Kidney (tissue), 14 donors: ENCODE measurements around the gene BBLN. TPM values are rescaled to one million over a fixed set of nuclear protein-coding genes. Genes with fewer than 3 reads are reported as not detected.

Experiments
- DNase-seq, 5 donors: peaks; one replicate each; pipeline ENCODE4 v3.0.0-alpha.2; 2013 to 2020
- FAIRE-seq: peaks from 2 replicates; lab custom pipeline; 2012; peaks lifted over from hg19 to GRCh38; lab: Jason Lieb, UNC
- H3K27ac ChIP-seq, 2 donors: one replicate each; pipeline ENCODE4 v1.7.0; 2013; ENCODE audit warnings: low read depth in 2 of 2, low read length in 2 of 2, inconsistent platforms in 1 of 2
- H3K27me3 ChIP-seq: one replicate; pipeline ENCODE4 v1.7.1; 2013; ENCODE audit warnings: low read length, inconsistent platforms; ENCODE audit not compliant: control insufficient read depth, insufficient read depth
- H3K36me3 ChIP-seq, 3 donors: one replicate each; pipeline versions ENCODE4 v1.7.0 to v1.7.1; 2013; ENCODE audit warnings: low read length in 3 of 3, control low read depth in 1 of 3, inconsistent platforms in 1 of 3; ENCODE audit not compliant: insufficient read depth in 3 of 3, control insufficient read depth in 2 of 3
- H3K4me1 ChIP-seq, 3 donors: one replicate each; pipeline versions ENCODE4 v1.7.0 to v1.7.1; 2013; ENCODE audit warnings: low read length in 3 of 3, inconsistent platforms in 1 of 3, low read depth in 1 of 3; ENCODE audit not compliant: control insufficient read depth in 2 of 3, insufficient read depth in 2 of 3
- H3K4me3 ChIP-seq, 3 donors: one replicate each; pipeline versions ENCODE4 v1.7.0 to v1.8.1; 2013; ENCODE audit warnings: low read length in 3 of 3, control low read depth in 1 of 3, inconsistent platforms in 1 of 3
- H3K9ac ChIP-seq, 3 donors: one replicate each; pipeline versions ENCODE4 v1.7.0 to v1.7.1; 2013; ENCODE audit warnings: low read length in 3 of 3, control low read depth in 1 of 3, inconsistent platforms in 1 of 3
- H3K9me3 ChIP-seq, 3 donors: one replicate each; pipeline versions ENCODE4 v1.7.0 to v1.7.1; 2013; ENCODE audit warnings: low read length in 3 of 3, control low read depth in 1 of 3, inconsistent platforms in 1 of 3; ENCODE audit not compliant: control insufficient read depth in 2 of 3, insufficient read depth in 1 of 3
- CTCF ChIP-seq: IDR thresholded peaks from 3 replicates; pipeline ENCODE4 v1.5.1; 2012; ENCODE audit warnings: mild to moderate bottlenecking, moderate library complexity, borderline replicate concordance; ENCODE audit not compliant: insufficient read depth; ENCODE audit errors: extremely low read depth
- intact Hi-C: fragments of 100-400 bp; cut with DNase I; formaldehyde crosslinking; loops from one replicate; pipeline ENCODE4 v1.11.1; 2022
- polyA plus RNA-seq: library from polyadenylated mRNA; stranded (reverse); fragments of 350-450 nt; fragmentation: Illumina TruSeq; extraction: RNeasy Lipid Tissue Mini Kit (QIAGEN cat#74804); gene quantifications from one replicate; pipeline ENCODE4 v1.2.3, GENCODE V29; 2014; ENCODE audit warnings: low read depth, low replicate concordance; ENCODE audit not compliant: insufficient read depth
- total RNA-seq: library from RNA; stranded (reverse); fragmentation: NEBNext Ultra II Directional; extraction: Animal tissue kit (Norgen Biotek cat#: 25700); gene quantifications from one replicate; pipeline ENCODE4 v1.2.1, GENCODE V29; 2021
- donor health status: control.
- donor health status: control.
- donor health status: control.
- donor health status: control.
- donor health status: control.
- donor health status: DM: yes; HTN: yes; CAD: no.
- donor health status: Normal renal cell carcinoma (clear cell type).

BBLN gene
- total and polyA plus RNA-seq, 2 donors from 2014 or later = 55.6 to 192 TPM

GRCh38 chr9:128208386-128208785 is 48.3 kb downstream of the BBLN start:
- no peaks in the 10 kb centered on the region for H3K36me3 ChIP-seq
- no peak for DNase-seq
- H3K9ac ChIP-seq = no peak overlapping the region
- no peak overlapping the region for H3K27ac ChIP-seq
- no peak for FAIRE-seq
- peaks cover 0 to 7% (median 7%) of the 10 kb centered on the region in 3 donors for H3K4me1 ChIP-seq
- no peak overlapping the region for H3K4me3 ChIP-seq
- TF ChIP-seq CTCF = no peak
- no peaks in the 10 kb centered on the region for H3K9me3 ChIP-seq
- intact Hi-C loops = no loop called here
- no peaks in the 10 kb centered on the region for H3K27me3 ChIP-seq

GRCh38 chr9:128208946-128209669 is 49.0 kb downstream of the BBLN start:
- no peak for FAIRE-seq
- H3K27me3 ChIP-seq = no peaks in the 10 kb centered on the region

GRCh38 chr9:128211186-128211980 is 51.3 kb downstream of the BBLN start:
- Histone ChIP-seq H3K4me1 (peaks cover 0 to 7% (median 3%) of the 10 kb centered on the region in 3 donors), H3K4me3 (no peak overlapping the region), H3K36me3 (no peaks in the 10 kb centered on the region), H3K27me3 (no peaks in the 10 kb centered on the region), H3K9ac (no peak overlapping the region), H3K27ac (peak overlapping the region in 1 of 2 donors; percentile 36), H3K9me3 (no peaks in the 10 kb centered on the region)
- no peak for TF ChIP-seq CTCF
- DNase-seq (peak in 3 of 5 donors; percentile 31 to 72 (median 52)), FAIRE-seq (no peak)
- intact Hi-C loops = no loop called here

More at GRCh38 chr9:128208946-128209669, 49.0 kb downstream of the BBLN start:
- Histone ChIP-seq H3K4me1 (peaks cover 0 to 7% (median 3%) of the 10 kb centered on the region in 3 donors), H3K9me3 (no peaks in the 10 kb centered on the region), H3K9ac (no peak overlapping the region), H3K27ac (no peak overlapping the region), H3K36me3 (no peaks in the 10 kb centered on the region), H3K4me3 (no peak overlapping the region)
- DNase-seq = peak in 4 of 5 donors; percentile 42 to 75 (median 58)
- intact Hi-C loops = no loop called here
- TF ChIP-seq CTCF = no peak
